Stimulated activated CD4-positive, alpha-beta T cell treated with anti-CD3 and anti-CD28 coated beads, TNF-alpha, amount 100 ng/mL, for 48 hours (primary cell): ENCODE results near the gene CAPNS1.
A peak's percentile ranks its signal among the peaks of the same experiment; 100 is the strongest.
"Not testable (repeated sequence)": the region's sequence is repeated elsewhere in the genome, so short reads cannot be mapped to it uniquely, and the experiment has no call there.

Experiments
- DNase-seq, 3 donors: peaks; one replicate each; pipeline ENCODE4 v3.0.0-alpha.2; 2020; ENCODE audit warnings: low read depth in 3 of 3

Gene CAPNS1

DNA sequence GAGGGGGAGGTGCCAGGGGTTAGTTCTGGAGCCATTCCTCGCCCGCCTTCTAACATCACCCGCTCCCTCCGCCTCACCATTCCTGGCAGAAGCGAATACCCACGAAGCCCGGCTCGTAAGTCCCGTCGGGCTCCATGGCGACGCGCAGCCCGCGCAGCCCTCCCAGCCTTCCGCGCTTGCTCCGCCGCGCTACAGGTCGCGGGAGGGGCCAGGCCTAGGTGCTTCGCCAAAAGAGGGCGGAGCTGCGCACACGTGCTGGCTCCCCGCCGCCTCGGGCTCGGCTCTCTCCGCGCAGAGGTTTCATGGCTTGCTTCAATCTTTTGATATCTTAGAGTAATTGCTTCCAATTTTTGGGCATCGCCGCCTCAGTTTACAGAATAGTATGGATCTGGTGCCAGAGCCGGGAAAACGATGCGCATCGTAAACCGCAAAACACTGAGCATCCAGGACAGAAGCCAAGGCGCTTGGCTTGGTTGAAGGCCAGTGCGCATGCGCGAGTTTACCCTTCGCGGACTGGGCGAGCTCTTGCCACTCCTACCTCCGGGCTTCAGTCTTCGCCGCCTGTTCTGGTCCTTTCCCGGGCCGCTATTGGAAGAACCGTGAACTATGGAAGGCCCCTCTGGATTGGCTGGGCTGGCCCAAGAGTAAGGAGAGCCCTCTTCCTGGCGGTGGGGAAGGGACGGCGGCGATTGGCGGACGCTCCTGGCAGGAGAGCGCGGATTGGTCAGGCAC is 25.0 kb upstream of the CAPNS1 start, which contains the start of gene POLR2I:
Gene POLR2I, minus strand, starts transcription at position 155 of the 732 bp plus-strand sequence. Its CDS starts 19 bp downstream, at position 136.
- peak; percentile 98 to 100 (median 98) for DNase-seq

DNA sequence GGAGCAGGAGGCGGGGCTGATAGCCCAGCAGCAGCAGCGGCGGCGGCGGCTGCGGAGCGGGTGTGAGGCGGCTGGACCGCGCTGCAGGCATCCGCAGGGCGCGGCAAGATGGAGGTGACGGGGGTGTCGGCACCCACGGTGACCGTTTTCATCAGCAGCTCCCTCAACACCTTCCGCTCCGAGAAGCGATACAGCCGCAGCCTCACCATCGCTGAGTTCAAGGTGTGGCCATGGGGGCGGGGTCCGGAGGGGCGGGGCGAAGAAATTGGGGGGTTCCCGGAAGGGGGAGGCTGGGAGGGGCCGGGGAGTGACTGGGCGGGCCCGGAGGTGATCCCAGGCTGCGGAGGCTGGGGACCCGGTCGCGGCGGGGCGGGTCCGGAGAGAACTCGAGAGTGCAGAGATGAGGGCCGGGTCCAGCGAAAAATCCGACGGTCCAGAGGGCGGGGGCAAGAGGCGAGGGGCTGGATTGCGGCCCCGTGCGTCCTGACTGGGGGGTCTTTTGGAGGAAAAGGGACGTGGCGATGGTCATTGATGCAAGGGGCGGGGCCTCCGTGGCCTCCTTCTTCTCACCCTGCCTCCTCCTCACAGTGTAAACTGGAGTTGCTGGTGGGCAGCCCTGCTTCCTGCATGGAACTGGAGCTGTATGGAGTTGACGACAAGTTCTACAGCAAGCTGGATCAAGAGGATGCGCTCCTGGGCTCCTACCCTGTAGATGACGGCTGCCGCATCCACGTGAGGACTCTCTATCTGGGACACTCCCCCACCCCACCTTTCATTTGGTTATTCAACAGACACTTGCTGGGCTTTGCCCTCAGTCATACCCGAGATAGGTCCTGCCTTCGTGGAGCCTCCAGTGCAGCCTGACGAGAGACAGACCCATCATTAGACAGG is 24.2 kb upstream of the CAPNS1 start, which contains the start of gene TBCB:
Gene TBCB, plus strand, starts transcription at position 16 of the 891 bp plus-strand sequence. Its CDS starts 93 bp downstream, at position 109.
- DNase-seq: peak in 2 of 3 donors; percentile 79 to 94

DNA sequence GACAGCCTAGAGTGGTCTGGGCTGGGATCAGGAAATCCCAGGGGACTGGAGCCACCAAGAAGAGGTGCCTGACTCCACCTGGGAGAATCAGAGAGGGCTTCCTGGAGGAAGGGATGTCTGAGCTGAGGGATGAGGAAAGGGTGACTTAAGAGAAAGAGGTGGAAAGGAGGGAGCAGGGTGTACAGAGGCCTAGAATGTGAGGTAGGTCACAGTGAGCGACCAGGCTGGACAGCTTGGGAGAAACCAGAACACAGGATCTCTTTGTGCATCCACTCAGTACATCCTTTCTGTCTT is 23.6 kb upstream of the CAPNS1 start:
- no peak for DNase-seq

DNA sequence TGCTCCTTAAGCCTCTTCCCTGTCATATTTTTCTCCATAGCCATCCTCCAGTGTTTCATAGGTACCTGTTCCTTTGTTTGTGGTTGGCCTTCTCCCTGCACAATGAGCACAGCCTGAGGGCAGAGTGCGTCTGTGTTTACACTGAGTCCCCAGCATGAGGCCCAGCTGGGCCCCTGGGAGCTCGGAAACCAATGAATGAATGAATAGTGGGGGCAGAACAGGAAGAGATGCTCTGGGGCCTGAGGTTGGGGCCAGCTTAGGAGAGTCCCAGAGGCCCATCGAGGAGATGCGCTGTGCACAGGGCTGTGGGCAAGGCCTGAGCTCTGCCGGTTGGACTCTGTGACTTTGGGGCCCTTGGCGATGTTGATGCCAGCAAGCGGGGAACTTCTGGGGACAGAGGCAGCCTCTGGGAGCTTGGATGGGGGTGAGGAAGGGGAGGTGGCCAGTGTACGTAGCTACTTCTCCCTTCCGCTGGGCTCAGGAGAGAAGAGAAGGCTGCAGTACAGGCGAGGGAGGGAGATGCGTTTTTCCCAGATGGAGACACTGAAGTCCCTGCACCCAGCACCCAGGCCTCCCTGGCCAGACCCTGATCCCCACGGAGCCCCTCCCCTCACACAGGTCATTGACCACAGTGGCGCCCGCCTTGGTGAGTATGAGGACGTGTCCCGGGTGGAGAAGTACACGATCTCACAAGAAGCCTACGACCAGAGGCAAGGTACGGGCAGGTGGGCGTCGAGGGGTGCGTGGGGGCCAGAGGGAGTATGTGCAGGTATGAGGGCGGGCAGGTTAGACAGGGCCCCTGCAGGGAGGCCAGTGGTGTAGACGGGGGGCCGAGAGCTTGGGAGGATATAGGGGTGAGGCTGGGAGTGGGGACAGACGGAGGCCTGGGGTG is 19.5 kb upstream of the CAPNS1 start:
- DNase-seq: no peak

DNA sequence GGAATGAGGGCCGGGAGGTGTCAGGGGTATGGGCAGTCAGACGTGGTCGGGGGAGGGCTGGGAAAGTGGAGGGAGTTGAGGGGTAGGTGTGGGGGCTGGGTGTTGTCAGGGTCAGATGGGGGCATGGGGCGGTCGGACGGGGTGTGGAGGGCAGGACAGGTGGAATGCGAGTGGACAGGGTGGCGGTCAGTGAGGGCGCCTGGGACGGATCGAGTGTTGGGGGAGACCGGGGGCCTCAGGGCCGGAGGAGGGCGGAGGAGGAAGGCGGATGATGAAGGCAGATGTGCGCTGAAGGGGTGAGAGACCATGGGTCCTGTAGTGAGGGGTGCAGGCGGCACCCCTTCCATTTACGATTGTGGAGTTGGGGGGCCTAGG is 18.9 kb upstream of the CAPNS1 start:
- DNase-seq: no peak

DNA sequence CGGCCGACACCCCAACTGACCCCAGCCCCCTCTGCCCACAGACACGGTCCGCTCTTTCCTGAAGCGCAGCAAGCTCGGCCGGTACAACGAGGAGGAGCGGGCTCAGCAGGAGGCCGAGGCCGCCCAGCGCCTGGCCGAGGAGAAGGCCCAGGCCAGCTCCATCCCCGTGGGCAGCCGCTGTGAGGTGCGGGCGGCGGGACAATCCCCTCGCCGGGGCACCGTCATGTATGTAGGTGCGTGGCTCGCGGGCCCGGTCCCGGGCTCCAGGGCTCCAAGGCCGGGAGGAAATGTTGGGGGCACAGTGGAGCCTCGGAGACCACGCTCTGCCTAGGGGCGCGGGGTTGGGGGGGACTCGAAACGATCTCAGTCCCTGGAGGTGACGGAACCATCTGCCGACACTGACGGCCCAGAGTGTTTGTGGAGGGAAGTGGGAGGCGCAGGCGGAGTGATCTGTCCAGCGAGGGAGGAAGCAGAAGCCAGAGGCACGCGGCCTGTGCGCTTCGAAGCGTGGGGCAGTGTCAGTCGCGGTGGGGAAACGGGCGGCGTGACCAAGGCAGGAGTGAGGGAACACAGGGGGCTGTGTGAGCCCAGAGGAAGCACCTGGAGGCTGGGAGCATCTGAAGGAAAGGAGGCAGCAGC is 18.3 kb upstream of the CAPNS1 start:
- DNase-seq: no peak

DNA sequence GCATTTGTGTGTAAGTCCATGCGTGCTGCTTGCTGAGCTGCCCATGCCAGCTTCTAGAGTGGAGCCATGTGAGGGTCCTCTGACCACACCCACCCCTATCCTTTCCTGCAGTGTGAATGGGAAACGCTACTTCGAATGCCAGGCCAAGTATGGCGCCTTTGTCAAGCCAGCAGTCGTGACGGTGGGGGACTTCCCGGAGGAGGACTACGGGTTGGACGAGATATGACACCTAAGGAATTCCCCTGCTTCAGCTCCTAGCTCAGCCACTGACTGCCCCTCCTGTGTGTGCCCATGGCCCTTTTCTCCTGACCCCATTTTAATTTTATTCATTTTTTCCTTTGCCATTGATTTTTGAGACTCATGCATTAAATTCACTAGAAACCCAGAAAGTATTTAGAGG is 14.3 kb upstream of the CAPNS1 start:
- DNase-seq: no peak

DNA sequence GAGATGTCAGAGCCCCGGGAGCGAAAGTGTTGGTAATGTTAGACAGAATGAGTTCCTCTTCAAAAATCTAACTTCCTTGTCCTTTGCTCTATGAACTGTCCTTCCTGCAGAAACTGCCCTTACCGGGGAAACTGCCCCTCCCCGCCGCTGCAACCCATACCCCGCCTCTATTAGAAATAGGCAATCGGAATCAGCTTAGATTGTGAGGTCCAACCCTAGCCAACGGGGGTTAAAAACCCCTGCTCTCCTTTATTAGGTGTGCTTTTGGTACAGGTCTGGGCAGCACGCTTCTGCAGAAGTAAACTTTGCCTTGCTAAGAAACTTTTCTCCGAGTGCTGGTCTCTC is 11.5 kb upstream of the CAPNS1 start:
- DNase-seq: no peak

DNA sequence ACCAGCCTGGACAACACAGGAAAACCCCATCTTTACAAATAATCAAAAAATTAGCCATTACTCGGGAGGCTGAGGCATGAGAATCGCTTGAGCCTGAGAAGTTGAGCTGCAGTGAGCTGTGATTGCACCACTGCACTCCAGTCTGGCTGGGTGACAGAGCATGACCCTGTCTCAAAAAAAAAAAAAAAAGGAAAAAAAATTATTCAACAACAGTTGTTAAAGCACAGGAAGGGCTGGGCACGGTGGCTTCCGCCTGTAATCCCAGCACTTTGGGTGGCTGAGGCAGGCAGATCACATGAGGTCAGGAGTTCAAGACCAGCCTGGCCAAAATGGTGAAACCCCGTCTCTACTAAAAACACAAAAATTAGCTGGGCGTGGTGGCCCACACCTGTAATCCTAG is 8.6 kb upstream of the CAPNS1 start:
- DNase-seq: not testable (repeated sequence)

DNA sequence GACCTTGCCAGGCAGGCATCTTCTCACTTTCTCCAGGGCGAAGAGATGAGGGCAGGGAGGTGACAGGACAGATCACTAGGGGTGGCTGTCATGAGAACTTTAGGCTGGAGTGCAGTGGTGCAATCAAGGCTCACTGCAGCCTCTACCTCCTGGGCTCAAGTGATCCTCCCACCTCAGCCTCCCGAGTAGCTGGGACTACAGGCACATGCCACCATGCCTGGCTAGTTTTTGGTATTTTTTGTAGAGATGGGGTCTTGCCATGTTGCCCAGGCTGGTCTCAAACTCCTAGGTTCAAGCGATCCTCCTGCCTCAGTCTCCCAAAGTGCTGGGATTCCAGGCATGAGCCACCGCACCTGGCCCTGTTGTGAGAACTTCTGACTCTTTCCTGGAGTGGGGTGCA is 5.0 kb upstream of the CAPNS1 start:
- not testable (repeated sequence) for DNase-seq

DNA sequence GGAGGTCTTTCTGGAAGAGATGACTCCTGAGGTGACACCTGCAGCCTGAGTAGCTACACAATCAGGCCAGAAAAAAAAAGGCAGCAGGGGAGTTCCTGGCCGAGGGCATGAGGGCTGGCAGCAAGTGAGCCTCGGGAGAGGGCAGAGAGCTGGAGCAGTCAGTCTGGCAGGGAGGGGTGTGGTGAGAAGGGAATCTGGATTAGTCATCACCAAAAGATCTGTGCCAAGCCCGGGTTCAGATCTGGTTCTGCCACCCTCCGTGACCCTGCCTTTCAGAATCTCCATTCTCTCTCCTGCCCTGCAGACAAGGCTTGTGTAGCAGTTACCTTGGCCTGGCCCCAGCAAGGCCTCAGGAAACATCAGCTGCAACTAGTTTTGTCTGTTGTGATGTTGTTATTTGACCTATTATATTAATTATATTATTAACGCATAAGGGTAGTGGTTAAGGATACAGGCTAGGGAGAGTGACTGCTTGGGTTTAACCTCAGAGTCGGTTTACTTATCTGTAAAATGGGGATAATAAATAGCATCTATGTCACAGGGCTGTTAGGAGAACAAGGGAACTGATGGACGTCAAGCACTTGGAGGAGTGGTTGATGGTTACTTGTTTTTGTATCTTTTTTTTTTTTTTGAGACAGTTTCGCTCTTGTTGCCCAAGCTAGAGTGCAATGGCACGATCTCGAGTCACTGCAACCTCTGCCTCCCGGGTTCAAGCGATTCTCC is 2.7 kb upstream of the CAPNS1 start:
- no peak for DNase-seq

DNA sequence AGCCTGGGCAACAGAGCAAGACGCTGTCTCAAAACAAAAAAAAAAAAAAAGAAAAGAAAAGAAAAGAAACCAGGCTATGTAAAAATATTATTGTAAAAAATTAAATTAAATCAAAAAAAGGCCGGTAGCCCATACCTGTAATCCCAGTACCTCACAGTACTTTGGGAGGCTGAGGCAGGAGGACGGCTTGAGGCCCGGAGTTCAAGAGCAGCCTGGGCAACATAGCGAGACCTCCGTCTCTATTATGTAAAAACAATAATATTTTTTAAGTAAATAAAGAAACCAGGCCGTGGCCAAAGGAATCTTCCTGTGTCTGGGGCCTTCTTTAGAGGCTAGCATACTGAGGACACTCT is 770 bp upstream of the CAPNS1 start:
- DNase-seq: no peak

DNA sequence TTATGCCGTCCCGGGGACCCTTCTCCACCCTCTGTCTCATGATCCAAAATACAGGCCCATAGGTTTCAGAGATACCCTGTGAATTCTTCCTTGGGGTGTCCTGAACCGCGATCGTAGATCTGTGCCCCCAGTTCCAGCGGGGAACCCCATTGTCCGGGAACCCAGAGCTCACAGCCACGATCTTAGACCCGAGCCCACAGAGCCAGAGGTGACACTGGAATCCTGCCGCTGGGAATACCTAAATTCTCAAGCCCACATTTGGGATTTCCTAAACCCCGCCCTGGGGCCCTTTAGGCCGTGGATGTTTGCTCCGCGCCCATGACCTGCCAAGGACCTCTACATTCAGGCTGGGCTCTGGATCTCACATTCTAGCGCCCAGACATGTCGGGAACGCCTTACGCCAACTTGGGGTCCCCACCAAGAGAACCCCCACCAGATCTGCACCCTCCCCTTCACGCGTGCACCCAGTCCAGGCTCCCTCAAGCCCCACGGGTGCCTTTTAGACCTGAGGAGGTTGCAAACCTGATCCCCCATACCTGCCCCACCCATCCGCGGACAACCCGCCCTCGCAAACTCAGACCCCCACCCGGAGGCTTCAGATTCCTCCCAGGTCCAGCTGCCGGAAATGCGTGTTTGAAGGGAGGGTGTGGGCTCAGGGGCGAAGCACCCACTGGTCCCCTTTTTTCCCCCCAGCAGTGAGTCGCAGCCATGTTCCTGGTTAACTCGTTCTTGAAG is 605 bp downstream of the CAPNS1 start:
- peak in 1 of 3 donors; percentile 17 for DNase-seq

DNA sequence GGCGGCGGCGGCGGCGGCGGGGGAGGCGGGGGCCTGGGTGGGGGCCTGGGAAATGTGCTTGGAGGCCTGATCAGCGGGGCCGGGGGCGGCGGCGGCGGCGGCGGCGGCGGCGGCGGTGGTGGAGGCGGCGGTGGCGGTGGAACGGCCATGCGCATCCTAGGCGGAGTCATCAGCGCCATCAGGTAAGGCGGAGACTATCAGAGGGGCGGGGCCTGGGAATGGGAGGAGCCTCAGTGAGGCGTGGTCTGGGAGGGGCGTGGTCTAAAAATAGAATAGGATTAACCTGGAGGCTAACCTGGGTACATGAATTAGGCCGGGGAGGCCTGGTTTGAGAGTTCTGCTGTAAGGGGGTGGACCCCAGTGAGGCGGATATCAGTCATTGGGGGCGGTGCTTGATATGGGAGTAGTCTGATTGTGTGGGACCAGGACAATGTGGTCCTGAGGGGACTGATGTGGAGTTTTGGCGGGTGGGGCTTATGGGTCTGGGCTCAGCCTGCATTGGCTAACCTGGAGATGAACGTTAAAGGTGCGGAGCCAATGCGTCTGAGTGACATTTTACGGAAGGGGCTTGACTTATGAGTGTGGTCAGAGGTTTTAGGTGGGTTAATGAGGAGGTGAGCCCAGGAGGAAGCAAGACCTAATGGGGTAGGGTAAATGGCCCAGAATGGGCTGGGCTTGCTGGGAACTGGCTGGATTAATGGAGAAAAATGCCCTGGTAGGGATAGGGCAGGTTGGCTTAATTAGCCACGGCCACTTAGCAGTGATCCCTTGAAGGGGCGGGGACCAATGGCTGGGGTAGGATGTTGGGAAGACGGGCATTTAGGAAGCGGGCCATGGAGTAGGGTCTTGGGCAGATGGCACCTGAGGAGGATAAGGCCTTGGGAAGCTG is 1.4 kb downstream of the CAPNS1 start:
- peak; percentile 86 to 87 (median 87) for DNase-seq

DNA sequence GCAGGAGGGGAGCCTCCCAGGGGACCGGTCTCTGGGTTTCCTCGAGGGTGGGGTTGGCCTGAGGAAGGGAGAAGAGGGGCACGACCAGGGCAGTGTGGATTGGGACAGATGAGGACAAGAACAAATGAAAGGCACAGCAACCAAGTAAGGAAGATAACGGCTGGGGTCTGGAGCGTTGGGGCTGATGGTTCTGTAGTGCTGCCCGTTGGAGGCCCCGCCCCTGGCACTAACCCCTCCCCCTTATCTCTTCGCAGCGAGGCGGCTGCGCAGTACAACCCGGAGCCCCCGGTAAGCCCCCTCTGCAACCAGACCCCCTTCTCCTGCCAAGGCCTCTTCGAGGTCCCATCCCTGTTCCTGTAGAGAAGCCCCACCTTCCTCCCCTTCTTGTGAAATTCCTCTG is 2.2 kb downstream of the CAPNS1 start:
- DNase-seq: no peak

DNA sequence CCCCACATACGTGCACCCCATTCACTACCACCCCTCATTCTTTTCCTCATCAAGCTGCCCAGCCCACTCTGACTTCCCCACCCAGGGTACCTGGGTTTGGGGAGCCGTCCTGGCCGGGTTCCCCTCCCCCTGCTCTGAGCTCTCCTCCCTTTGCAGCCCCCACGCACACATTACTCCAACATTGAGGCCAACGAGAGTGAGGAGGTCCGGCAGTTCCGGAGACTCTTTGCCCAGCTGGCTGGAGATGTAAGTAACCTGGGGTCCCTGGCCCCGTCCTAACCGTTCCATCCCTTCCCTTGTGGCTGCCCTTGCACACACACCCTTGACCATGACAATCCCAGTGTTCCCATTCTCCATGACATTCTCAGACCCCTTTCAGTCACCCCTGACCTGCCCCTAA is 2.6 kb downstream of the CAPNS1 start:
- no peak for DNase-seq

DNA sequence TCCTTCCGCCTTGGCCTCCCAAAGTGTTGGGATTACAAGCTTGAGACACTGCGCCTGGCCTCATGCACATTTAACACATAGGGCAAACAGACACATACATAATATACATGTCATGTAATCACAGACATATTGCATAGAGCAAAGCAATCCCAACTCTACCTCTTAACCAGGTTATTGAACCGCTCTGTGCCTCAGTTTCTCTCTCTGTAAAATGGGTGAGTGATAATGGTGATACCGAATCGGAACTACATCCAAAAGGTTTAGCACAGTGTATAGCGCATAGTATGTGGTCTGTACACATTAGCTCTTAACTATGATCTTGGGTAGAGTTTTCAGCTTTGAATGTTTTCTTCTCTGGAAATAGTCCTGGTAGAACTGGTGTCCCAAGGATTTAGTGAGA is 4.8 kb downstream of the CAPNS1 start:
- no peak for DNase-seq

DNA sequence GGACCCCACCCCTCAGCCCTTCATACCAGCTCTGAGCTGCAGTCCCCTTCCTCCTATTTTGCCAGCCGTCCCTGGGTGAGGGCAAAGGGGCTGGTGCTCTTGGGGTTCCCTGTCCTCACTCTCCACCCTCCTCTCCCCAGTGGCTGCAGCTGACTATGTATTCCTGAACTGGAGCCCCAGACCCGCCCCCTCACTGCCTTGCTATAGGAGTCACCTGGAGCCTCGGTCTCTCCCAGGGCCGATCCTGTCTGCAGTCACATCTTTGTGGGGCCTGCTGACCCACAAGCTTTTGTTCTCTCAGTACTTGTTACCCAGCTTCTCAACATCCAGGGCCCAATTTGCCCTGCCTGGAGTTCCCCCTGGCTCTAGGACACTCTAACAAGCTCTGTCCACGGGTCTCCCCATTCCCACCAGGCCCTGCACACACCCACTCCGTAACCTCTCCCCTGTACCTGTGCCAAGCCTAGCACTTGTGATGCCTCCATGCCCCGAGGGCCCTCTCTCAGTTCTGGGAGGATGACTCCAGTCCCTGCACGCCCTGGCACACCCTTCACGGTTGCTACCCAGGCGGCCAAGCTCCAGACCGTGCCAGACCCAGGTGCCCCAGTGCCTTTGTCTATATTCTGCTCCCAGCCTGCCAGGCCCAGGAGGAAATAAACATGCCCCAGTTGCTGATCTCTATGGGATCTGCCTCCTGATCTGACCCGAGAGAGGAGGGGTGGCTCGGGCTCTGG is 10.0 kb downstream of the CAPNS1 start:
- DNase-seq: no peak

DNA sequence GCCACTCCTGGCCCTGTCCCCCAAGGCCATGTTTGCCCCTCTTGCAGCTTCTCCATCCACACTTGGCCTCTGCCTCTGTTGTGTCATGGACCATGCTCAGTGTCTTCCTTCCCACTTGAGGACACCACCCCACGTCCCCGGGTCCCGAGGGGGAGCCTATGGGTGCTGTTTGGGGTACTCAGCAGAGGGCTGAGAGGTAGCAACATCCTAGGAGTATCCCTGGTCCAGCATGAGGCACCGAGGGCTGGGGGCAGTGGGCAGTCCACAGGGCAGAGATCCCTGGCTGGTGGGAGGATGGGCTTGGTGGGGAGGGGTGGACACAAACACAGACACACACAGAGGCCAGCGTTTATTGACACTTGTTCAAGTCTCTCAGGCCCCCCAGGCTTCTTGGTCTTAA is 10.7 kb downstream of the CAPNS1 start:
- no peak for DNase-seq
